Right ventricle myocardium inferior (tissue), 1 donor: ENCODE measurements around the gene FAM170A. TPM values are rescaled to one million over a fixed set of nuclear protein-coding genes. Genes with fewer than 3 reads are reported as not detected.

ENCODE experiments used
- total RNA-seq: library from RNA; stranded (reverse); fragmentation: NEBNext Ultra II Directional; extraction: Animal tissue kit (Norgen Biotek cat#: 25700); gene quantifications from one replicate; pipeline ENCODE4 v1.2.1, GENCODE V29; 2021
- donor health status: DM: no; HTN: yes; CAD: no; lungs with severe emphysema.

The FAM170A gene
- total RNA-seq, 1 donor from 2014 or later = not detected

Other genes starting within 250 kb of the FAM170A start
- gene HSD17B4, start 177.1 kb upstream of the FAM170A start, total RNA-seq = 297 TPM